K562 (cell line): Measurements from ENCODE around the gene SLC13A4. TPM values are rescaled to one million over a fixed set of nuclear protein-coding genes. Genes with fewer than 3 reads are reported as not detected.

Experiments
- BRF1 ChIP-seq: IDR thresholded peaks from 3 replicates; pipeline ENCODE4 v1.6.1; 2011; ENCODE audit warnings: borderline replicate concordance, mild to moderate bottlenecking; ENCODE audit not compliant: insufficient read length; ENCODE audit errors: extremely low read depth
- HIVEP1 ChIP-seq: fragments of 250-450 bp; sonication (Bioruptor Pico); IDR thresholded peaks from 2 replicates; pipeline ENCODE4 v1.4.0; 2020; ENCODE audit warnings: mild to moderate bottlenecking
- HNRNPL ChIP-seq: fragments of 200-400 bp; formaldehyde crosslinking; IDR thresholded peaks from 2 replicates; pipeline ENCODE4 v1.6.1; 2017; ENCODE audit warnings: low read depth, mild to moderate bottlenecking, low read length
- KLF13 ChIP-seq: fragments of 450-650 bp; IDR thresholded peaks from 2 replicates; pipeline ENCODE4 v1.6.1; 2016; ENCODE audit warnings: missing genetic modification characterization, low read depth, mild to moderate bottlenecking, missing compliant biosample characterization, moderate library complexity, borderline replicate concordance
- MCM7 ChIP-seq, 2 experiments: fragments of 450-650 bp; IDR thresholded peaks; 2 replicates each; pipeline ENCODE4 v1.6.1; 2016 to 2018
- MEF2A ChIP-seq: IDR thresholded peaks from 2 replicates; pipeline ENCODE4 v1.6.1; 2011; ENCODE audit warnings: low read depth, mild to moderate bottlenecking, low read length, moderate library complexity; ENCODE audit not compliant: control insufficient read depth
- MEF2D ChIP-seq: conservative IDR thresholded peaks from 2 replicates; pipeline ENCODE4 v1.6.1; 2016; ENCODE audit warnings: low read depth, missing genetic modification characterization, missing compliant biosample characterization
- PRDM10 ChIP-seq: fragments of 450-650 bp; IDR thresholded peaks from 2 replicates; pipeline ENCODE4 v1.6.1; 2018; ENCODE audit not compliant: partially characterized antibody
- RBM34 ChIP-seq: fragments of 200-400 bp; formaldehyde crosslinking; IDR thresholded peaks from 2 replicates; pipeline ENCODE4 v1.6.1; 2018; ENCODE audit warnings: low read length, borderline replicate concordance; ENCODE audit not compliant: insufficient read depth
- TCFL5 ChIP-seq: fragments of 250-450 bp; sonication (Bioruptor Pico); conservative IDR thresholded peaks from 2 replicates; pipeline ENCODE4 v1.6.1; 2021; ENCODE audit warnings: mild to moderate bottlenecking, moderate library complexity, matching md5 sums
- TEAD2 ChIP-seq: fragments of 450-650 bp; IDR thresholded peaks from 2 replicates; pipeline ENCODE4 v1.6.1; 2016; ENCODE audit warnings: missing genetic modification characterization, control low read depth, missing compliant biosample characterization
- USF2 ChIP-seq: sonication (generic); formaldehyde crosslinking; IDR thresholded peaks from 2 replicates; pipeline ENCODE4 v1.5.0; 2020; ENCODE audit warnings: missing genetic modification reagents
- ZNF175 ChIP-seq: fragments of 200-800 bp; sonication (Bioruptor generic); IDR thresholded peaks from 2 replicates; pipeline ENCODE4 v1.6.1; 2016; ENCODE audit warnings: low read depth, mild to moderate bottlenecking, missing genetic modification characterization, missing compliant biosample characterization
- ZNF212 ChIP-seq: fragments of 450-650 bp; formaldehyde crosslinking; IDR thresholded peaks from 2 replicates; pipeline ENCODE4 v1.4.0; 2020; ENCODE audit warnings: mild to moderate bottlenecking
- ZNF311 ChIP-seq: fragments of 250-450 bp; sonication (Bioruptor Pico); IDR thresholded peaks from 2 replicates; pipeline ENCODE4 v1.4.0; 2020; ENCODE audit warnings: mild to moderate bottlenecking, moderate library complexity
- ZNF449 ChIP-seq: fragments of 250-450 bp; sonication (Bioruptor Pico); IDR thresholded peaks from 2 replicates; pipeline ENCODE4 v1.8.0; 2022; ENCODE audit warnings: moderate library complexity, mild to moderate bottlenecking, inconsistent platforms
- ZNF785 ChIP-seq: fragments of 250-450 bp; sonication (Bioruptor Pico); IDR thresholded peaks from 2 replicates; pipeline ENCODE4 v1.4.0; 2020; ENCODE audit warnings: mild to moderate bottlenecking
- polyA plus RNA-seq, 8 experiments: library from polyadenylated mRNA; depleted of rRNA in 4 of 8; stranded (reverse) in 5 of 8; unstranded in 3 of 8; fragments of >200 nt; fragmentation: Nextera tagmentation in 2 of 8; fragmentation: Illumina TruSeq in 1 of 8; extraction: Ambion mirVana in 2 of 8; extraction: Trizol in 1 of 8; gene quantifications; 2 replicates each; pipeline versions ENCODE4 v1.2.1 to v1.2.3, GENCODE V29; 2011 to 2014; ENCODE audit warnings: inconsistent platforms in 1 of 8, missing spikeins in 1 of 8
- total RNA-seq, 7 experiments: library from RNA; depleted of rRNA in 6 of 7; stranded (reverse); fragments of >200 nt in 6 of 7; fragmentation: Illumina TruSeq in 2 of 7; extraction: Trizol in 2 of 7; gene quantifications; 2 replicates each; pipeline versions ENCODE4 v1.2.1 to v1.2.3, GENCODE V29; 2011 to 2021; ENCODE audit warnings: low replicate concordance in 1 of 7
- TF ChIP-seq, protein P1 (sequence below): sonication (generic); formaldehyde crosslinking; IDR thresholded peaks from 2 replicates; pipeline ENCODE4 v1.8.0; 2022; ENCODE audit warnings: missing genetic modification reagents, mild to moderate bottlenecking, borderline replicate concordance
- TF ChIP-seq, protein P2 (sequence below): fragments of 450-650 bp; formaldehyde crosslinking; IDR thresholded peaks from 2 replicates; pipeline ENCODE4 v1.4.0; 2020; ENCODE audit warnings: mild to moderate bottlenecking, moderate library complexity

SLC13A4 gene
- total and polyA plus RNA-seq, 9 of the 15 experiments (the other 6 are each of a cell fraction or from before 2014, with no cell fraction given) = 0.11 to 1.0 (median 0.36) TPM

GRCh38 chr7:135661311-135662122, 66.5 kb downstream of the SLC13A4 start (continued):
- TF ChIP-seq, protein P1, sequence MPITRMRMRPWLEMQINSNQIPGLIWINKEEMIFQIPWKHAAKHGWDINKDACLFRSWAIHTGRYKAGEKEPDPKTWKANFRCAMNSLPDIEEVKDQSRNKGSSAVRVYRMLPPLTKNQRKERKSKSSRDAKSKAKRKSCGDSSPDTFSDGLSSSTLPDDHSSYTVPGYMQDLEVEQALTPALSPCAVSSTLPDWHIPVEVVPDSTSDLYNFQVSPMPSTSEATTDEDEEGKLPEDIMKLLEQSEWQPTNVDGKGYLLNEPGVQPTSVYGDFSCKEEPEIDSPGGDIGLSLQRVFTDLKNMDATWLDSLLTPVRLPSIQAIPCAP (CRISPR knock-in tag) = no peak
- TF ChIP-seq MCM7 (IDR thresholded peaks at IDR 0.05) = no peak
- no peak for TF ChIP-seq ZNF785
- TF ChIP-seq TEAD2 = peak; percentile 48; the same call in 1 of the 2 replicates
- no peak for TF ChIP-seq RBM34
- peak; percentile 54; the same call in 1 of the 2 replicates for TF ChIP-seq ZNF175 (CRISPR knock-in tag)
- TF ChIP-seq, protein P2, sequence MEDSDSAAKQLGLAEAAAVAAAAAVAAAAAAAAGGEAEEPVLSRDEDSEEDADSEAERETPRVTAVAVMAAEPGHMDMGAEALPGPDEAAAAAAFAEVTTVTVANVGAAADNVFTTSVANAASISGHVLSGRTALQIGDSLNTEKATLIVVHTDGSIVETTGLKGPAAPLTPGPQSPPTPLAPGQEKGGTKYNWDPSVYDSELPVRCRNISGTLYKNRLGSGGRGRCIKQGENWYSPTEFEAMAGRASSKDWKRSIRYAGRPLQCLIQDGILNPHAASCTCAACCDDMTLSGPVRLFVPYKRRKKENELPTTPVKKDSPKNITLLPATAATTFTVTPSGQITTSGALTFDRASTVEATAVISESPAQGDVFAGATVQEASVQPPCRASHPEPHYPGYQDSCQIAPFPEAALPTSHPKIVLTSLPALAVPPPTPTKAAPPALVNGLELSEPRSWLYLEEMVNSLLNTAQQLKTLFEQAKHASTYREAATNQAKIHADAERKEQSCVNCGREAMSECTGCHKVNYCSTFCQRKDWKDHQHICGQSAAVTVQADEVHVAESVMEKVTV (CRISPR knock-in tag) = no peak
- no peak for TF ChIP-seq ZNF449 (CRISPR knock-in tag)
- TF ChIP-seq HIVEP1 (CRISPR knock-in tag) = no peak
- TF ChIP-seq ZNF311 (CRISPR knock-in tag) = no peak
- TF ChIP-seq BRF1 = no peak
- TF ChIP-seq MEF2A = no peak
- no peak for TF ChIP-seq HNRNPL
- no peak for TF ChIP-seq KLF13
- TF ChIP-seq USF2 (CRISPR knock-in tag) = no peak
- TF ChIP-seq ZNF212 = no peak
- no peak for TF ChIP-seq PRDM10
- no peak for TF ChIP-seq TCFL5 (CRISPR knock-in tag)
- no peak; the same call in 1 of the 2 replicates for TF ChIP-seq MEF2D (tag)
